ENCODE results near the gene LIME1. TPM values are rescaled to one million over a fixed set of nuclear protein-coding genes. Genes with fewer than 3 reads are reported as not detected.

LIME1 gene
- total RNA-seq, 2 donors from 2014 or later: 6.3 to 18.2 TPM

DNA sequence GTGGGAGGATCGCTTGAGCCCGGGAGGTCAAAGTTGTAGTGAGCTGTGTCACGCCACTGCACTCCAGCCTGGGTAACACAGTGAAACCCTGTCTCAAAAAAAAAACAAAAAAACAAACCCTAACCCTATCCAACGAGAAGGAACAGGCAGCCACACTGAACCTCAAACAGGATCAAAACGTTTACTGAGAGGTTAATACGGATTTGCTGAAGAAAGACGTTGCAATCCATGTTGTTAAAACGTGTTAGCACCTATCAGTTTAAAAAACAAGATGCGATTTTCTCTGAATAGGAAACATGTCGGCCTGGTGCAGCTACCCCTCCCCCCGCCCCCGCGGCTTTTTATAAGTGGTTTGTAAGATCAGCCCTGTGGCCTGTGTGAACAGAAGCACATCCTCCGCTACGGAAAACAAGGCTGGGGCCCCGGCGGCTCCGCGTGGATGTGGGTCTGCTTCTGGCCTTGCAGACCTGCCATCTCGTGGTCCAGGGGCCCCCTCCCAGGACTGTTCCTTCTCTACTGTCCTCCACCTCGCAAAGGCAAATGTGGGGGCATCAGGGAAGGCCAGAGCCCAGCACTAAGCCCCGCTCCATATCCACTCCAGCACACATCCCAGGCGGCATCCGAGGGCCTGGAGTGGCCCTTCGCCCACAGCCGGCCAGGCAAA is 14.5 kb downstream of the LIME1 start:
- peak; percentile 71 to 79 for ATAC-seq
- H3K36me3 Mint-ChIP-seq: no peaks in the 10 kb centered on the region
- H3K27ac Mint-ChIP-seq: peak overlapping the region in 1 of 2 donors; percentile 56
- peak in 1 of 2 donors; percentile 52 for DNase-seq (ENCODE audit: low spot score in 2 of 2)
- no peaks in the 10 kb centered on the region for H3K9me3 Mint-ChIP-seq

DNA sequence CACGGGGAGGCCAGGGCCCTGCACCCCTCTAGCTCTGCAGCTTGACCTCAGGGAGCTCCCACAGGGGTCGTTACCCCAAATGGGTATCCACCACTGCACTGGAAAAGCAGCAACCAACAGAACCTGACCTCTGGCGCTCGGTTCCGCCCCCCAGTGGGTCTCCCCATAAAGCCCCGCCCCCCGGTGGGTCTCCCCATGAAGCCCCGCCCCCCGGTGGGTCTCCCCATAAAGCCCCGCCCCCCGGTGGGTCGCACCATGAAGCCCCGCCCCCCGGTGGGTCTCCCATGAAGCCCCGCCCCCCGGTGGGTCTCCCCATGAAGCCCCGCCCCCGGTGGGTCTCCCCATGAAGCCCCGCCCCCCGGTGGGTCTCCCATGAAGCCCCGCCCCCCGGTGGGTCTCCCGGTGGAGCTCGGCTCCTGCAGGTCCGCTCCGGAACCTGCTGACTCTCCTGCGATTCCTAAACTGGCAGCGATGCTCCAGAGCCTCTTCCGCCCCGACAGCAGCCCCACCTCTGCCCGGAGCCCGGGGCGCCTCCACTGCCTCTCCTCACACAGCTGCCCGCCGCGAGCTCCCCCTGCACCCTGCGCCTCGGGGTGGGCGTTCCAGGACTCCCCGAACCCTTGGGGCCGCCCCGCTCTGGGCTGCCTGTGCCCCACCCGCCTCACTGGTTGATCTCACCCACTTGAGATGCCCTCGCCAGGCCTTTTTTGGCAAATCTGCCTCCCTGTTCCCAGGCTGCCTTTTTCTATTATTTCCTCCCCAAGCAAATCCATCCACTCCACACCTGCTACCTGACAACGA is 15.2 kb downstream of the LIME1 start:
- ATAC-seq: peak in 1 of 2 donors; percentile 18
- Mint-ChIP-seq H3K36me3 (no peaks in the 10 kb centered on the region), H3K27ac (peak overlapping the region in 1 of 2 donors; percentile 56), H3K9me3 (no peaks in the 10 kb centered on the region)
- no peak for DNase-seq (ENCODE audit: low spot score in 2 of 2)

DNA sequence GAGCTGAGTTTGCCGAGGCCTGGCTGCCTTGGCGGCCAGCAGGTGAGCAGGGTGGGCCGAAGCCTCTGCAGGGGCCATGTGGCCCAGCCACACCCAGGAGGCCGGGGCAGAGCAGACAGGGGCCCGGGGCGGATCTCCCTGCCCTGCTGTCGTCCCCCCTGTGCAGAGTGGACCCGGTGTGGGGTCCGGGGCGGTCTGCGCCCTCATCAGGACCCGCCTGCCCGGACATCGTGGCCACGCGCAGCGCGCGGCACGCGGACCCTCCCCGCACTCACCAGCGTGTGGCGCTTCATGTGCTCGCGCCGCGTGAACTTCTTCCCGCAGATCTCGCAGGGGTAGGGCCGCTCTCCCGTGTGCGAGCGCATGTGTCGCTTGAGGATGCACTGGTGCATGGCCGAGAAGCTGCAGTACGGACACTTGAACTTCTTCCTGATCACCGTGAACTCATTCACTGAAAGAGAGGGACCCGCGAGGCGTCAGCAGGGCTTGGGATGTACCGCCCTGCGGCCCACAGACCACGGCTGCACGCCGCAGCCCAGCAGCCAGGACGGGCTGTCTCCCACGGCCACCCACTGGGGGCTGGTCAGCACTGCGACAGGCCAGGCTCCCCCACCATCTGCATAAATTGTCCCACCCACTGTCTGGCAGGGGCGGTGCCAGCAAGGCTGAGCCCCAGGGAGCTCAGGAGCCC is 16.1 kb downstream of the LIME1 start:
- DNase-seq (ENCODE audit: low spot score in 2 of 2): no peak
- ATAC-seq: no peak
- Mint-ChIP-seq H3K9me3 (no peaks in the 10 kb centered on the region), H3K27ac (no peak overlapping the region), H3K36me3 (no peaks in the 10 kb centered on the region)

DNA sequence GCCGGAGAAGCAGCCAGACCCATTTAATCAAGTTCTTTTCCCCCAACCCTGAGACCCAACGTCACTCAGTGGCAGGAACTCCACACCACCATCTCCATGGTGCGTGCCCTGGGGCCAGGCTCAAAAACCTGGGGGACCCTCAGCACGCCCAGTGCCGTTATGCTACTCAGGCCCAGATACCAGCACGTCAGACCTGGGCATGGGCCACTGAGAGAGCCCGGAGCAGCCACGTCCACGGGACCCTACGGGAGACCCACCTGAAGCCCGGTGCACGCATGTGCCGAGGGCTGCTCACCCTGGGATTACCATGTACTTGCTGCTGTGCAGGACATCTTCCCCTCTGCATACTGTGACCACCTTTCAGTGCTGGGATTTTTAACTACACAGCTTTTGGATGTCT is 16.9 kb downstream of the LIME1 start:
- DNase-seq (ENCODE audit: low spot score in 2 of 2): no peak
- no peaks in the 10 kb centered on the region for H3K9me3 Mint-ChIP-seq
- H3K36me3 Mint-ChIP-seq: no peaks in the 10 kb centered on the region
- H3K27ac Mint-ChIP-seq: no peak overlapping the region
- no peak for ATAC-seq

DNA sequence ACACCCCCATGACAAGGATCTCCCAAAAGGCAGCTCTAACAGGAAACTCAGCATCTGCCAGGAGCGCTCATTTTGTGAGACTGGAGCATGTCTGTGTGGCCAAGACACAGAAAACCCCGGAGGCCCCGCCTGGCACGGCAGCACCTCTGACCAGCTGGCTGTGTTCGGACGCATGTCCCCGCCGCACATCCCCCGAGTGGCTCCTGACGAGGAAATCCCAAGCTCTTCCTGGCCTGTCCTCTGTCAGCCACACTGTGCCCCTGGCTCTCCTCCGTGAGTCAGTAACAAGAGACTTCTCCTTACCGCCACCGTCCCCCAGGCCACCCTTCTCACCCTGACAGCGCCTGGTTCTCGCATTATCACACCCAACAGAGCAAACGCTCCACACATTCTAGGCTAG is 17.5 kb downstream of the LIME1 start:
- no peak overlapping the region for H3K27ac Mint-ChIP-seq
- H3K9me3 Mint-ChIP-seq: no peaks in the 10 kb centered on the region
- no peaks in the 10 kb centered on the region for H3K36me3 Mint-ChIP-seq
- ATAC-seq (no peak), DNase-seq (ENCODE audit: low spot score in 2 of 2) (no peak)

DNA sequence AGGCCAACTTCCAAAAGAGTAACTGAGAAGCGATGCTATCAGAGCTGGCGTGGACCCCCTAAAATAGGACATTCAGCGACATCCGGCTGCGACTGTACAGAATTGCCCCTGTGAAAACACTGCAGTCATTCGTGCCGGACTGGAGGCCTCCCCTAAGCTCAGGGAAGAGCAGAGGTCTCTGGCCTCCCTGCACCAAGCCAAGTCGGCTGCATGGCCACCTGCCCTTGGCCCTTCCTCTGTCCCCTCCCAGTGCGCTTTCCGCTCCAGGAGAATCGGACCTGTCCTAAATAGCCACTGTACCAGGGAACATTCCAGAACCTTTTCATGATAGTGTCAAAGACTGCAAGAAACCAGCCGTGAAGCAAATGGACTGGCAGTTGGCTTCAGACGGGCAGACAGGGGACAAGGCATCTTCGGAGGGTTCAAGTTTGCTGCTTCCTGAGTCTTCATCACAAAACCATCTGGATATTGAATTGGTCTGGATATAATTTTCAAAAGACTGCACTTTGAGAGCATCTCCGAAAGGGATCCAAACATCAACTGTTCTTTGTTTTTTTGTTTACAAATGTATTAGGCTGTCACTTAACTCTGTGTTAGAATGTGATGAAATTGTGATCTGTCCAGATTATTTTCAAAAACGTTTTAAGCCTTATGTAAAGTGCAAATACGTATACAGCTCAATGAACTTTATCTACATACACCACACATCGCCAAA is 19.6 kb downstream of the LIME1 start:
- DNase-seq (ENCODE audit: low spot score in 2 of 2): no peak
- no peak for ATAC-seq
- no peak overlapping the region for H3K27ac Mint-ChIP-seq
- H3K9me3 Mint-ChIP-seq: no peaks in the 10 kb centered on the region
- no peaks in the 10 kb centered on the region for H3K36me3 Mint-ChIP-seq

DNA sequence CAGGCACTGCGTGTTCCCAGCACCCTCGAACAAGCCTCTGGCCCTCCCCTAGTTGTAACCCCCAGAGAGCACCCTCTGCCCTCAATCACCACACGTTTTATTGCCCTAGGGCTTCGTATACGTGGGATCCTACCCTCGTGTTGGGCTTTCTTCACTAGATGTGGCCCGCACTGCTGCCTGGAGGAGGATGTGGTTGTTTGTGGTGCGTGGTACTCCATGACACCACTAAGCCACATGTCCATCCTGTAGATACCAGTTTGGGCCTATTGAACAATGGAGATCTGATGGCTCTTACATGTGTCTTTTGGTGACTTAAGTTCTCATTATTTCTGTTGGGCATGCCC is 20.2 kb downstream of the LIME1 start:
- peak overlapping the region in 1 of 2 donors; percentile 10 for H3K27ac Mint-ChIP-seq
- H3K36me3 Mint-ChIP-seq: no peaks in the 10 kb centered on the region
- peak in 1 of 2 donors; percentile 37 for ATAC-seq
- H3K9me3 Mint-ChIP-seq: no peaks in the 10 kb centered on the region
- DNase-seq (ENCODE audit: low spot score in 2 of 2): no peak

DNA sequence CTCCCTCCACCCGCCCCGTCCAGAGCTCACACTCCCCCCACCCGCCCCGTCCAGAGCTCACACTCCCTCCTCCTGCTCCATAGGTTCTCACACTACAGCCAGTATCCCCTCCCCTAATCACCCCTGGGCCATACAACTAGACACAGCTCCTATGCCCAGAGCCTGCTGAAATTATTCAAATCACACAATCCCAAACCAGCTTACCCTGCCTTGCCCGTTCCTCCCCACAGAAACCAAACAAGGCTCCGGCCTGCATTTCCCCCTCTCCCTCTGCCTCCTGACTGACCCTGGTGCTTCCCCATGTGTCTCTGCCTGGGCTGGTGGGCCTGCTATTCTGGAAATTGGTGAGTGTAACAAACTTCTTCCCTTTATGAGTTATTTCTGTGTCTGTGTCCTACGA is 21.7 kb downstream of the LIME1 start:
- no peak for ATAC-seq
- Mint-ChIP-seq H3K27ac (peak overlapping the region in 1 of 2 donors; percentile 61), H3K36me3 (no peaks in the 10 kb centered on the region), H3K9me3 (no peaks in the 10 kb centered on the region)
- no peak for DNase-seq (ENCODE audit: low spot score in 2 of 2)

DNA sequence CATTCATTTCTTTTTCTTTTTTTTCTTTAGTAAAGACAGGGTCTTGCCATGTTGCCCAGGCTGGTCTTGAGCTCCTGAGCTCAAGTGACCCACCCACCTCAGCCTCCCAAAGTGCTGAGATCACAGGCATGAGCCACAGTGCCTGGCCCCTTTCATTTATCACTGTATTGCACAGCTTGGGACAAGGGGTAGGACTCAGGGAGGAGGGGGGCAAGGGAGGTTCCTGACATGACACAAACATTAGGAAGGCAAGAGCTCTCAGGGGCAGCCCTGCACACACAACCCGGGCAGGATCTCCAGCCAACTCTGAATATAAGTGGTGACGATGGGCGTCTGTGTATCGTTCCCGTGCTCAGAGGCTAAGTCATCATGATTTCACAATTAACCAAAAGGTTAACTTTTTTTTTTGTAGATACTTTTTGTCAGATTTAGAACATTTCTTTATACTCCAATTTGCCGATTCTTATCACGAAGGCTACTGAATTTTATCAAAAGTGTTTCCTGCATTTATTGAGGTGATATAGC is 23.0 kb downstream of the LIME1 start:
- Mint-ChIP-seq H3K27ac (no peak overlapping the region), H3K9me3 (no peaks in the 10 kb centered on the region)

DNA sequence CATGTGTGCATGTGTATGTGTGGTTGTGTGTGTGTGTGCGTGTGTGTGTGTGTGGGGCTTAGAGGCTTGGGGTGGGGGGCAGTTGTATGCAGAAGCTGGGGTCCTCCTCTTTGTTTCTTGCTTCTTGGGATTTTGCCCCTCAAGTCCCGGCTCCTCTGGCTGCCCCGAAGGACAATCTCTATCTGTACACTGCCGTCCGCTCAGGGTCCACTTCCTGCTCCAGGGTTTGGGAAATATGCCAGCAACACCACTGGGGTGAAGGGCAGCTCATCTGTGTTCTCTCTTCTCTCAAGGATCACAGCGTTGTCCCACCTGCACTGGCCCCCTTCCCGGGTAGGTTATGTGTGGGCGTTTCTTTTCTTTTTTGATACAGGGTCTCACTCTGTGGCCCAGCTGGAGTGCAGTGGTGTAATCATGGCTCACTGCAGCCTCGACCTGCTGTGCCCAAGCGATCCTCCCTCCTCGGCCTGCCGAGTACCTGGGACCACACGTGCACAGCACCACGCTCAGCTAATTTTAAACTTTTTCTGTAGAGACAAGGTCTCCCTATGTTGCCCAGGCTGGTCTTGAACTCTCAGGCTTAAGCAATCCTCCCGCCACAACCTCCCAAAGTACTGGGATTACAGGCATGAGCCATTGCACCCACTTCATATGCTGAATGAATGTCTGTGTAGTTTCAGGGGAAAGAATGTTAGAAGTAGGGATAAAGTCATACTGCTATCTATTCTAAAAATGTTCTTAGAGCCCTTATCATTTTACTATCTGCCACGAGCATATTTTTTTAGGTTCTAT is 28.8 kb downstream of the LIME1 start:
- H3K9me3 Mint-ChIP-seq: no peaks in the 10 kb centered on the region
- DNase-seq (ENCODE audit: low spot score in 2 of 2) (no peak), ATAC-seq (no peak)
- H3K36me3 Mint-ChIP-seq: no peaks in the 10 kb centered on the region
- H3K27ac Mint-ChIP-seq: peak overlapping the region in 1 of 2 donors; percentile 17

More for the DNA sequence above, 23.0 kb downstream of the LIME1 start:
- DNase-seq (ENCODE audit: low spot score in 2 of 2) (no peak), ATAC-seq (no peak)
- H3K36me3 Mint-ChIP-seq: no peaks in the 10 kb centered on the region

DNA sequence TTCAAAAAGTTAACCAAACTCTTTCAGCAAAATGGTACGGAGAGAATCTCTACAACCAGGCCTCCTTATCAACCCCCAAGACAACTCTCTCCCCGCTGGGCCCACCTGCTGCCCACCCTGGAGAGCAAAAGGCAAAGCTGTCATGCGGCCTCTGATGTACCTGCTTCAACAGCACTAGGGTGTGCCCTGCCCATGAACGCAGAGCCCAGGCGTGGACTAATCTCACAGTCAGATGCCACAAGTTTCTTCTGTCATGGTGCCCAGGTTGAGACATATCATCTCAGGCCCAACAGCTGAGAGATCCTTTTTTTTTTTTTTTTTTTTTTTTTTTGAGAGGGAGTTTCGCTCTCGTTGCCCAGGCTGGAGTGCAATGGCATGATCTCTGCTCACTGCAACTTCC is 29.4 kb downstream of the LIME1 start:
- no peak for ATAC-seq
- Mint-ChIP-seq H3K27ac (no peak overlapping the region), H3K9me3 (no peaks in the 10 kb centered on the region), H3K36me3 (no peaks in the 10 kb centered on the region)
- no peak for DNase-seq (ENCODE audit: low spot score in 2 of 2)

DNA sequence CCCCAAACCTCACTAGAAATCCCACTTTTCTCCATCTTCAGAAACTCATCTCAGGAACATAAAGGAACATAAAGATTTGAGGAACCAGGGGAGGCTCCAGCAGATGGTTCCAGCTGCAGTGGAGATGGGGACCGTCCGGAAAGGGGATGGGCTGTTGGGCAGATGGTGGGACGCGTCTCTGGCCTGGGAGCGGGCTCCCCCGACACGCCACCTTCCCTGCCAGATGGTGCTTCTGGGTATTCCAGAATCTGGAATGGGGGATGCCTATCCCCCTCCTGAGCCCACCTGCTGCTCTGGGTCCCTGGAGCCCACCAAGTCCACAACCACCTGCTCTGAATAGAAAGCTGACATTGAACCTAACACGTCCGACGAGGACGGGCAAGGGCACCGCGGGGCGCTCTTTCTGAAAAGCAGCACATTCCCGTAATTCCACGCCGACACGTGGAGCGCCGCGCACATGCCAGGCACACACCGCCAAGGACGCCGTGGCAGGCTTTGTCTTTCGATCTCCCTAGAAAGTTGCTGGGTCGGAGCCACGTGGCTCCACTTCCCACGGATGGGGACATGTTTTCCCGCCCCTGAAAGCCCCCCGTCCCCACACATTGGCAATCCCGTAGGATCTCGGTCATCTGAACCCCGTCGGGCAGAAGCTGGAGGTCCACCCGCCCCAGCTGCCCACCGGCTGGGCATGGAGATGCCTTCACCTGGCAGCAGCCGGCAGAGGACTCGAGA is 30.4 kb downstream of the LIME1 start:
- DNase-seq (ENCODE audit: low spot score in 2 of 2): no peak
- ATAC-seq: no peak
- no peak overlapping the region for H3K27ac Mint-ChIP-seq
- H3K36me3 Mint-ChIP-seq: no peaks in the 10 kb centered on the region
- H3K9me3 Mint-ChIP-seq: no peaks in the 10 kb centered on the region

DNA sequence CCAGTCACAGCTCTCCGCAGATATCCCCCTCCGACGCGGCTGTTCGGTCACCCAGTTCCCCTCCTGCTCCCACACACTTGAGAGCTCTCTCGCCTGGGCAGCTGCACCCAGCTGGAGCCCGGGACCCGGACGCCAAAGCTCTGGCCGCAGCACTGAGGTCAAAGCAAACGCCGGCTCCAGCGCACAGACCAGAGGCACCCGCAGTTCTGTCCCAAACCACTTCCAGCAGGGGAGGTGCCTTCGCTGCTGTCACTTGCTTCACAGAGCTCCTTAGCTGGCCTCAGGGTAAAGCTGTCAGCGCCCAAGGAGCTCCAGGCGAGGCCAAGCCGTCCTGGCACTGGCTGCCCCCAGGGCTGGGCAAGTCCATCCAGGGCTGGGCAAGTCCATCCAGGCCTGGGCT is 31.0 kb downstream of the LIME1 start:
- Mint-ChIP-seq H3K9me3 (no peaks in the 10 kb centered on the region), H3K36me3 (no peaks in the 10 kb centered on the region), H3K27ac (no peak overlapping the region)
- no peak for DNase-seq (ENCODE audit: low spot score in 2 of 2)
- ATAC-seq: no peak

DNA sequence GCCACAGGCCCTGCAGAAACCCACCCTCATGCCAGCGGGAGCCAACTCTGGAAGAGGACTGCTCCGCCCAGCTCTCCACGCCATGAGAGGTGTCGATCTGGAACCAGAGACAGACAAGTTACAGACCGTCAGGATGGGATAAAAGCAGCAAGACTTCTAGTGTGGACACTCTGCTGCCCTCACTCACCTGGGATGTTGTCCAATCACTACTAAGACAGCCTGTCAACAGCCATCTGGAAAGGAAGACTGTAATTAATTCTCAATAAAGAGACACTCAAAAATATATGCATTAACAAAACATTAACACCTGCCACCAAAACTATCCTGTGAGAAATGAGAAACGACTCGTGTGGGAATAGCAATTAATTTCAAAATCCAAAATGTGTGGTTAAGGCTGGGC is 31.4 kb downstream of the LIME1 start:
- Mint-ChIP-seq H3K27ac (no peak overlapping the region), H3K9me3 (no peaks in the 10 kb centered on the region), H3K36me3 (no peaks in the 10 kb centered on the region)
- ATAC-seq (no peak), DNase-seq (ENCODE audit: low spot score in 2 of 2) (no peak)

DNA sequence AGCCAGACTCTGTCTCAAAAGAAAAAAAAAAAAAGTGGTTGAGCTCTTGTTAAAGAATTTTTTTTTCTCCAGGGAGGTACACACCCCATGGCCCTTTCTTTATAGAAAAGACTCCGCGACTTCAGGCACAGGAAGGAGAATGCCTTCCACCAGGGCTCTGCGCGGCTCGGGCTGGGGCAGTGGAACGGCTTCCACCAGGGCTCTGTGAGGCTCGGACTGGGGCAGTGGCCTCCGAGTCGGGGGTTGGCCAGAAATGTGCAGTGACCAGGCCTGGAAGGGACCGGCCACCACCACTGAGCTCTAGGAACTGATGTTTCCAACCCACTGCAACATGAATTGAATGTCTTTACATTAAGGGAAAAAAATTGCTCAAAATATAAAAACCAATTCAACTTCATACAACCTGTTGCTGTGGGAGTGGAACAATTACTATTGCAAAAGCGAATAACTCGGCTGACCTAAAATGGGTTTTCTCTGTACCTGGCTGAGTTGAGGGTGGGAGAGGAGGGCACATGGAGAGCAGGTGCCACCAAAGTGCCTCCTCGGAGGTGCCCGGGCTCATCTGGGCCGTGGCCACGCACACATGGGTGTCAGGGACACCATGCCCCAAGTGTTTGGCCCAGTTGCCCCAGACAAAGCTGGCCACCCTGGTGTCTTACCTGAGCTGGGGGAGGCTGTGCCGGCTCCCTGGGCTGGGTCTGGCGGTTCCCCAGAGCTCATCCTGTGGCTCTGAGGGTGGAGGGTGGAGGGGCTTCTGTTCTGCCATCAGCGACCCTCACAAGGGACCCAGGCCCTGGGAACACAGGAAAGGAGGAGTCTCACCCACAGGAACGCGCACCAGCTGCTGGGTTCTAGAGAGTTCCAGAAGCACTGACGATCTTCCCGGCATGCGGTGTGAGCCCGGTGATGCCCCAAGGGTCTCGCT is 32.4 kb downstream of the LIME1 start:
- no peak overlapping the region for H3K27ac Mint-ChIP-seq
- no peak for ATAC-seq

More for the DNA sequence above, 32.4 kb downstream of the LIME1 start:
- no peak for DNase-seq (ENCODE audit: low spot score in 2 of 2)
- Mint-ChIP-seq H3K9me3 (no peaks in the 10 kb centered on the region), H3K36me3 (no peaks in the 10 kb centered on the region)
